HepG2 (cell line): Measurements from ENCODE around the gene PXMP4. TPM values are rescaled to one million over a fixed set of nuclear protein-coding genes. Genes with fewer than 3 reads are reported as not detected.
A peak's percentile ranks its signal among the peaks of the same experiment; 100 is the strongest.

Experiments used
- ERF ChIP-seq: IDR thresholded peaks from 2 replicates; pipeline ENCODE4 v1.6.1; 2018; ENCODE audit warnings: missing biosample characterization, missing genetic modification reagents
- FOXA3 ChIP-seq: IDR thresholded peaks from 2 replicates; pipeline ENCODE4 v1.6.1; 2016; ENCODE audit warnings: missing genetic modification reagents, missing compliant biosample characterization
- FOXP4 ChIP-seq: sonication (generic); formaldehyde crosslinking; IDR thresholded peaks from 2 replicates; pipeline ENCODE4 v1.4.0; 2020; ENCODE audit warnings: missing genetic modification reagents
- HDAC2 ChIP-seq: sonication (generic); formaldehyde crosslinking; IDR thresholded peaks from 2 replicates; pipeline ENCODE4 v1.4.0; 2020; ENCODE audit warnings: missing genetic modification reagents
- HMG20A ChIP-seq: IDR thresholded peaks from 2 replicates; pipeline ENCODE4 v1.6.1; 2016; ENCODE audit warnings: borderline replicate concordance
- NCOA2 ChIP-seq: sonication (generic); formaldehyde crosslinking; IDR thresholded peaks from 2 replicates; pipeline ENCODE4 v1.8.0; 2022; ENCODE audit warnings: inconsistent platforms
- NFE2L2 ChIP-seq: fragments of 150-350 bp; IDR thresholded peaks from 2 replicates; pipeline ENCODE4 v1.6.1; 2014; ENCODE audit warnings: low read length
- NFKBIZ ChIP-seq: IDR thresholded peaks from 2 replicates; pipeline ENCODE4 v1.6.1; 2018; ENCODE audit warnings: missing genetic modification reagents, missing compliant biosample characterization
- PAX8 ChIP-seq: sonication (generic); formaldehyde crosslinking; IDR thresholded peaks from 2 replicates; pipeline ENCODE4 v1.8.0; 2022; ENCODE audit warnings: mild to moderate bottlenecking, missing genetic modification reagents, borderline replicate concordance
- PRDM10 ChIP-seq: sonication (generic); formaldehyde crosslinking; IDR thresholded peaks from 2 replicates; pipeline ENCODE4 v1.4.0; 2020; ENCODE audit warnings: low read depth, missing genetic modification reagents
- TFDP1 ChIP-seq: IDR thresholded peaks from 2 replicates; pipeline ENCODE4 v1.6.1; 2016; ENCODE audit warnings: missing compliant biosample characterization, missing genetic modification reagents, borderline replicate concordance
- TRIM24 ChIP-seq: sonication (generic); formaldehyde crosslinking; IDR thresholded peaks from 2 replicates; pipeline ENCODE4 v1.8.0; 2022; ENCODE audit warnings: mild to moderate bottlenecking, missing genetic modification reagents
- YEATS2 ChIP-seq: sonication (generic); formaldehyde crosslinking; IDR thresholded peaks from 2 replicates; pipeline ENCODE4 v1.4.0; 2020; ENCODE audit warnings: missing genetic modification reagents, borderline replicate concordance
- ZBTB38 ChIP-seq: sonication (generic); formaldehyde crosslinking; IDR thresholded peaks from 2 replicates; pipeline ENCODE4 v1.5.1; 2020; ENCODE audit warnings: mild to moderate bottlenecking, missing genetic modification reagents
- ZBTB4 ChIP-seq: sonication (generic); formaldehyde crosslinking; IDR thresholded peaks from 2 replicates; pipeline ENCODE4 v1.4.0; 2020; ENCODE audit warnings: missing genetic modification reagents, mild to moderate bottlenecking, borderline replicate concordance
- ZFYVE20 ChIP-seq: sonication (generic); formaldehyde crosslinking; IDR thresholded peaks from 2 replicates; pipeline ENCODE4 v1.8.0; 2023; ENCODE audit warnings: low read depth, mild to moderate bottlenecking, moderate library complexity, missing genetic modification reagents, borderline replicate concordance
- ZNF382 ChIP-seq: sonication (generic); formaldehyde crosslinking; IDR thresholded peaks from 2 replicates; pipeline ENCODE4 v1.5.0; 2020; ENCODE audit warnings: missing genetic modification reagents, mild to moderate bottlenecking, borderline replicate concordance
- ZNF709 ChIP-seq: sonication (generic); formaldehyde crosslinking; IDR thresholded peaks from 2 replicates; pipeline ENCODE4 v1.5.0; 2020; ENCODE audit warnings: mild to moderate bottlenecking, missing genetic modification reagents
- ZSCAN31 ChIP-seq: sonication (generic); formaldehyde crosslinking; IDR thresholded peaks from 2 replicates; pipeline ENCODE4 v1.5.0; 2020; ENCODE audit warnings: low read depth, mild to moderate bottlenecking, missing genetic modification reagents
- polyA plus RNA-seq, 8 experiments: library from polyadenylated mRNA; depleted of rRNA in 3 of 8; stranded (reverse) in 7 of 8; unstranded in 1 of 8; fragments of >200 nt; fragmentation: Illumina TruSeq in 4 of 8; extraction: Trizol in 4 of 8; gene quantifications; 2 replicates each; pipeline versions ENCODE4 v1.2.1 to v1.2.3, GENCODE V29; 2011 to 2016; ENCODE audit warnings: low read depth in 4 of 8, missing spikeins in 1 of 8, mixed read lengths in 1 of 8; ENCODE audit not compliant: insufficient read depth in 1 of 8
- total RNA-seq, 5 experiments: library from RNA; depleted of rRNA; stranded (reverse); fragments of >200 nt; fragmentation: Illumina TruSeq; extraction: Trizol; gene quantifications; 2 replicates each; pipeline ENCODE4 v1.2.3, GENCODE V29; 2016; ENCODE audit warnings: low read depth in 1 of 5

The PXMP4 gene
- total and polyA plus RNA-seq, 2 of the 13 experiments (the other 11 are each of a cell fraction or from before 2014, with no cell fraction given): not detected

- TF ChIP-seq ZBTB4 (CRISPR knock-in tag) (no peak), PRDM10 (CRISPR knock-in tag) (peak; percentile 91), NFE2L2 (no peak), PAX8 (no peak), NCOA2 (CRISPR knock-in tag) (peak; percentile 67), FOXP4 (CRISPR knock-in tag) (peak; percentile 71), ZFYVE20 (no peak), NFKBIZ (CRISPR knock-in tag) (peak; percentile 60; the same call in 1 of the 2 replicates), FOXA3 (peak; percentile 79), TRIM24 (CRISPR knock-in tag) (no peak), YEATS2 (CRISPR knock-in tag) (peak; percentile 64; the same call in 1 of the 2 replicates), HDAC2 (CRISPR knock-in tag) (peak; percentile 58; the same call in 1 of the 2 replicates), ZNF709 (no peak; the same call in 1 of the 2 replicates), ZSCAN31 (CRISPR knock-in tag) (0 out of 2 replicates have a peak, but pooled peaks have one; percentile 72), ZNF382 (CRISPR knock-in tag) (no peak), HMG20A (CRISPR knock-in tag) (peak; percentile 73), ERF (peak; percentile 61; the same call in 1 of the 2 replicates), ZBTB38 (CRISPR knock-in tag) (no peak), TFDP1 (CRISPR knock-in tag) (peak; percentile 22; the same call in 1 of the 2 replicates)
Observed at GRCh38 chr20:33733654-33734576, 13.8 kb upstream of the PXMP4 start (continued).
